Kidney (tissue), 14 donors: ENCODE results near the gene GLIS1. TPM values are rescaled to one million over a fixed set of nuclear protein-coding genes. Genes with fewer than 3 reads are reported as not detected.

Source experiments
- DNase-seq, 5 donors: peaks; one replicate each; pipeline ENCODE4 v3.0.0-alpha.2; 2013 to 2020
- FAIRE-seq: peaks from 2 replicates; lab custom pipeline; 2012; peaks lifted over from hg19 to GRCh38; lab: Jason Lieb, UNC
- H3K27ac ChIP-seq, 2 donors: one replicate each; pipeline ENCODE4 v1.7.0; 2013; ENCODE audit warnings: low read depth in 2 of 2, low read length in 2 of 2, inconsistent platforms in 1 of 2
- H3K27me3 ChIP-seq: one replicate; pipeline ENCODE4 v1.7.1; 2013; ENCODE audit warnings: low read length, inconsistent platforms; ENCODE audit not compliant: control insufficient read depth, insufficient read depth
- H3K36me3 ChIP-seq, 3 donors: one replicate each; pipeline versions ENCODE4 v1.7.0 to v1.7.1; 2013; ENCODE audit warnings: low read length in 3 of 3, control low read depth in 1 of 3, inconsistent platforms in 1 of 3; ENCODE audit not compliant: insufficient read depth in 3 of 3, control insufficient read depth in 2 of 3
- H3K4me1 ChIP-seq, 3 donors: one replicate each; pipeline versions ENCODE4 v1.7.0 to v1.7.1; 2013; ENCODE audit warnings: low read length in 3 of 3, inconsistent platforms in 1 of 3, low read depth in 1 of 3; ENCODE audit not compliant: control insufficient read depth in 2 of 3, insufficient read depth in 2 of 3
- H3K4me3 ChIP-seq, 3 donors: one replicate each; pipeline versions ENCODE4 v1.7.0 to v1.8.1; 2013; ENCODE audit warnings: low read length in 3 of 3, control low read depth in 1 of 3, inconsistent platforms in 1 of 3
- H3K9ac ChIP-seq, 3 donors: one replicate each; pipeline versions ENCODE4 v1.7.0 to v1.7.1; 2013; ENCODE audit warnings: low read length in 3 of 3, control low read depth in 1 of 3, inconsistent platforms in 1 of 3
- H3K9me3 ChIP-seq, 3 donors: one replicate each; pipeline versions ENCODE4 v1.7.0 to v1.7.1; 2013; ENCODE audit warnings: low read length in 3 of 3, control low read depth in 1 of 3, inconsistent platforms in 1 of 3; ENCODE audit not compliant: control insufficient read depth in 2 of 3, insufficient read depth in 1 of 3
- CTCF ChIP-seq: IDR thresholded peaks from 3 replicates; pipeline ENCODE4 v1.5.1; 2012; ENCODE audit warnings: mild to moderate bottlenecking, moderate library complexity, borderline replicate concordance; ENCODE audit not compliant: insufficient read depth; ENCODE audit errors: extremely low read depth
- intact Hi-C: fragments of 100-400 bp; cut with DNase I; formaldehyde crosslinking; loops from one replicate; pipeline ENCODE4 v1.11.1; 2022
- polyA plus RNA-seq: library from polyadenylated mRNA; stranded (reverse); fragments of 350-450 nt; fragmentation: Illumina TruSeq; extraction: RNeasy Lipid Tissue Mini Kit (QIAGEN cat#74804); gene quantifications from one replicate; pipeline ENCODE4 v1.2.3, GENCODE V29; 2014; ENCODE audit warnings: low read depth, low replicate concordance; ENCODE audit not compliant: insufficient read depth
- total RNA-seq: library from RNA; stranded (reverse); fragmentation: NEBNext Ultra II Directional; extraction: Animal tissue kit (Norgen Biotek cat#: 25700); gene quantifications from one replicate; pipeline ENCODE4 v1.2.1, GENCODE V29; 2021
- donor health status: control.
- donor health status: control.
- donor health status: control.
- donor health status: control.
- donor health status: control.
- donor health status: DM: yes; HTN: yes; CAD: no.
- donor health status: Normal renal cell carcinoma (clear cell type).

Gene GLIS1
- total and polyA plus RNA-seq, 2 donors from 2014 or later: 3.3 to 3.7 TPM

DNA sequence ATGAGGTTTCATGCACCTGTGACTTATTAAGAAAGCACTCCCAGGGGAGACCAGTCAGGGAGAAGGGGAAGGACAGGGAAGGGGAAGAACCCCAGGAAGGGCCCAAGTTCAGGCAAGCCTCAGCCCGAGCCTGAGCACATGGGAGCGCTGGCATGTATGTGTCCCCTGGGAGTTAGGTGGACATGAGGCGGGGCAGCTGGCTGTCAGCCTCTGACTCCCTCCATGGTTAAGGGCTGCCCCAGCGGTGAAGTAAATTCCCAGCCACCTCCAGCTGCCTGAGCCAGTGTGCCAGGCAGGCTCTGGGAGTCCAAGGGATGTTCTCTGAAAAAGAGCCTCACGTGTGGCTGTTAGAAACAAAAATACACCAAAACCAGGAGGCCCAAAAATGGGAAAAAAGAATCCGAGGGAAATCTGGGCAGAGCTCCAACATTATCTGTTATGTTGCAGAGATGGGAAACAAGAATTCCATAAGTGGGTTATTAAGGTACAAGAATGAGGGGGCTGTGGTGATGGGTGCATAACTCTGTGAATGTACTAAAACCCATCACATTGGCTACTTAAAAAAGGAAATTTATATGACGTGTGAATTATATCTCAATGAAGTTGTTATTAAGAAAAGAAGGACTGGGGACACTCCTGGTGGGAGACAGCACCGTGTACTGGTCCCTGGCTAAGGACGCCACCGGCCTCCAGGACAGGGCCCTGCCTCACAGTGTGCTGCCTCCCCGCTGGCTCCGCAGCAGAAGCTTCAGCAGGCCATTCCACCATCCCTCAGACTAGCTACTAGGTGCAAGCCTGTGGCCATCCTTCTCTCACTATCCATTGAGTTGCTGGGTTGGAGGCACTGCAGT, 261.1 kb downstream of the GLIS1 start:
- H3K36me3 ChIP-seq: no peaks in the 10 kb centered on the region
- no peak for FAIRE-seq
- no peak overlapping the region for H3K27ac ChIP-seq
- H3K9ac ChIP-seq: no peak overlapping the region
- TF ChIP-seq CTCF: no peak
- no peaks in the 10 kb centered on the region for H3K27me3 ChIP-seq
- no peak for DNase-seq
- no peak overlapping the region for H3K4me3 ChIP-seq
- intact Hi-C loops: no loop called here
- no peaks in the 10 kb centered on the region for H3K4me1 ChIP-seq
- no peaks in the 10 kb centered on the region for H3K9me3 ChIP-seq

GRCh38 chr1:53476579-53476978, 262.4 kb downstream of the GLIS1 start:
- Histone ChIP-seq H3K4me3 (no peak overlapping the region), H3K9ac (no peak overlapping the region), H3K36me3 (no peaks in the 10 kb centered on the region), H3K27ac (no peak overlapping the region), H3K9me3 (no peaks in the 10 kb centered on the region), H3K4me1 (no peaks in the 10 kb centered on the region), H3K27me3 (no peaks in the 10 kb centered on the region)
- no peak for TF ChIP-seq CTCF
- FAIRE-seq: no peak
- intact Hi-C loops: no loop called here
- no peak for DNase-seq

- DNase-seq (no peak), FAIRE-seq (no peak)
- Histone ChIP-seq H3K27ac (no peak overlapping the region), H3K9ac (no peak overlapping the region), H3K9me3 (no peaks in the 10 kb centered on the region), H3K4me1 (no peaks in the 10 kb centered on the region), H3K36me3 (no peaks in the 10 kb centered on the region), H3K4me3 (no peak overlapping the region), H3K27me3 (no peaks in the 10 kb centered on the region)
- intact Hi-C loops: no loop called here
- no peak for TF ChIP-seq CTCF
Observed at GRCh38 chr1:53475664-53476063, 263.3 kb downstream of the GLIS1 start.
